Measurements from ENCODE around the gene FERMT1.

GRCh38 chr20:6130045-6130444 is 7.2 kb upstream of the FERMT1 start:
- no peak for TF ChIP-seq CTCF (conservative IDR thresholded peaks at IDR 0.05; ENCODE audit: low read depth, low read length)
- TF ChIP-seq EZH2 (IDR thresholded peaks at IDR 0.05; ENCODE audit: borderline replicate concordance, low read depth, low read length, poor library complexity, severe bottlenecking): no peak

All from A673 (cell line).